OCI-LY1 (cell line): ENCODE data around the gene RNF6.

Experiments
- H2AFZ ChIP-seq: fragments of 200-600 bp; sonication (generic), shearing (Covaris generic); 2 replicates; pipeline ENCODE4 v1.6.0; 2014; ENCODE audit warnings: antibody characterized with exemption, mild to moderate bottlenecking, low read length
- H3F3A ChIP-seq: fragments of 200-600 bp; sonication (generic), shearing (Covaris generic); 2 replicates; pipeline ENCODE4 v1.6.0; 2014; ENCODE audit warnings: mild to moderate bottlenecking, antibody characterized with exemption, low read length, moderate library complexity; ENCODE audit not compliant: insufficient read depth
- H3K27ac ChIP-seq: fragments of 200-600 bp; sonication (generic); 2 replicates; pipeline ENCODE4 v1.5.1; 2014; ENCODE audit warnings: low read length, mixed run types, mild to moderate bottlenecking, low read depth; ENCODE audit not compliant: poor library complexity, severe bottlenecking
- H3K27me3 ChIP-seq: fragments of 200-600 bp; sonication (generic); 2 replicates; pipeline ENCODE4 v1.6.0; 2014; ENCODE audit warnings: antibody characterized with exemption, mild to moderate bottlenecking, low read length, moderate library complexity; ENCODE audit not compliant: insufficient read depth
- H3K36me3 ChIP-seq: fragments of 200-600 bp; sonication (generic); 2 replicates; pipeline ENCODE4 v1.6.1; 2014; ENCODE audit warnings: mild to moderate bottlenecking, antibody characterized with exemption, low read length, moderate library complexity, mixed read lengths; ENCODE audit not compliant: insufficient read depth
- H3K4me1 ChIP-seq: fragments of 200-600 bp; sonication (generic); 2 replicates; pipeline ENCODE4 v1.5.1; 2014; ENCODE audit warnings: mild to moderate bottlenecking, low read length, moderate library complexity; ENCODE audit not compliant: insufficient read depth, severe bottlenecking
- H3K4me2 ChIP-seq: fragments of 200-600 bp; sonication (generic), shearing (Covaris generic); 2 replicates; pipeline ENCODE4 v1.6.1; 2014; ENCODE audit warnings: low read length
- H3K4me3 ChIP-seq: fragments of 200-600 bp; sonication (generic); 2 replicates; pipeline ENCODE4 v1.5.1; 2014; ENCODE audit warnings: low read length, low read depth, mild to moderate bottlenecking, mixed read lengths; ENCODE audit not compliant: poor library complexity, severe bottlenecking
- H3K79me2 ChIP-seq: fragments of 200-600 bp; shearing (Covaris generic); 2 replicates; pipeline ENCODE4 v1.6.1; 2016; ENCODE audit warnings: mixed run types, low read length, mixed read lengths; ENCODE audit not compliant: insufficient read depth
- H3K9ac ChIP-seq: fragments of 200-600 bp; sonication (generic), shearing (Covaris generic); 2 replicates; pipeline ENCODE4 v1.6.1; 2014; ENCODE audit warnings: mild to moderate bottlenecking, low read length, mixed read lengths
- H3K9me2 ChIP-seq: fragments of 200-600 bp; sonication (generic), shearing (Covaris generic); 2 replicates; pipeline ENCODE4 v1.6.1; 2014; ENCODE audit warnings: low read depth, mild to moderate bottlenecking, low read length, mixed read lengths
- H3K9me3 ChIP-seq: fragments of 200-600 bp; shearing (Covaris generic); 2 replicates; pipeline ENCODE4 v1.6.1; 2014; ENCODE audit warnings: low read length, mixed read lengths
- H4K20me1 ChIP-seq: fragments of 200-600 bp; sonication (generic), shearing (Covaris generic); 2 replicates; pipeline ENCODE4 v1.6.0; 2016; ENCODE audit warnings: mild to moderate bottlenecking, low read length; ENCODE audit not compliant: insufficient read depth
- CTCF ChIP-seq: fragments of 200-600 bp; sonication (generic), shearing (Covaris generic); IDR thresholded peaks from 2 replicates; pipeline ENCODE4 v1.5.1; 2017; ENCODE audit warnings: mild to moderate bottlenecking, antibody characterized with exemption, low read length, moderate library complexity, mixed read lengths
- EZH2 ChIP-seq: fragments of 200-600 bp; sonication (generic), shearing (Covaris generic); IDR thresholded peaks from 2 replicates; pipeline ENCODE4 v1.8.0; 2017; ENCODE audit warnings: borderline replicate concordance, mixed run types, mild to moderate bottlenecking, antibody characterized with exemption, low read length, moderate library complexity, mixed read lengths

RNF6 gene

GRCh38 chr13:26202365-26202972, 19.6 kb downstream of the RNF6 start:
- Histone ChIP-seq H2AFZ (no peak overlapping the region), H3K4me3 (no peak overlapping the region), H3F3A (no peaks in the 10 kb centered on the region), H3K9ac (no peak overlapping the region), H3K27ac (no peak overlapping the region), H3K4me2 (no peak overlapping the region), H4K20me1 (no peaks in the 10 kb centered on the region), H3K79me2 (no peaks in the 10 kb centered on the region), H3K9me3 (no peaks in the 10 kb centered on the region), H3K27me3 (no peaks in the 10 kb centered on the region), H3K4me1 (no peaks in the 10 kb centered on the region), H3K36me3 (peaks cover 5% of the 10 kb centered on the region; the same call in 1 of the 2 replicates), H3K9me2 (no peaks in the 10 kb centered on the region)
- TF ChIP-seq EZH2 (no peak), CTCF (no peak)

GRCh38 chr13:26200811-26201210, 21.3 kb downstream of the RNF6 start:
- H3K27me3 ChIP-seq = no peaks in the 10 kb centered on the region
- no peak overlapping the region for H3K27ac ChIP-seq
- H2AFZ ChIP-seq = no peak overlapping the region
- no peaks in the 10 kb centered on the region for H4K20me1 ChIP-seq
- no peaks in the 10 kb centered on the region for H3K36me3 ChIP-seq
- H3K4me3 ChIP-seq = no peak overlapping the region
- peaks cover 4% of the 10 kb centered on the region for H3K9me3 ChIP-seq
- no peaks in the 10 kb centered on the region for H3K79me2 ChIP-seq
- no peak overlapping the region for H3K9ac ChIP-seq
- H3K9me2 ChIP-seq = no peaks in the 10 kb centered on the region
- no peak for TF ChIP-seq CTCF
- no peak for TF ChIP-seq EZH2
- no peak overlapping the region for H3K4me2 ChIP-seq
- no peaks in the 10 kb centered on the region for H3K4me1 ChIP-seq
- H3F3A ChIP-seq = no peaks in the 10 kb centered on the region

GRCh38 chr13:26198116-26198515, 24.0 kb downstream of the RNF6 start:
- Histone ChIP-seq H3K4me2 (no peak overlapping the region), H3K9ac (no peak overlapping the region), H3K79me2 (no peaks in the 10 kb centered on the region), H4K20me1 (no peaks in the 10 kb centered on the region), H3F3A (no peaks in the 10 kb centered on the region), H2AFZ (no peak overlapping the region), H3K4me3 (no peak overlapping the region), H3K27ac (no peak overlapping the region), H3K9me3 (peaks cover 8% of the 10 kb centered on the region), H3K36me3 (no peaks in the 10 kb centered on the region), H3K4me1 (no peaks in the 10 kb centered on the region), H3K9me2 (no peaks in the 10 kb centered on the region), H3K27me3 (no peaks in the 10 kb centered on the region)
- TF ChIP-seq EZH2 (no peak), CTCF (no peak)
